Prostate gland (tissue), 2 donors: ENCODE results near the gene NTN5.

Experiments
- POLR2A ChIP-seq: fragments of 450-650 bp; IDR thresholded peaks from one replicate; pipeline ENCODE4 v1.6.1; 2016; ENCODE audit warnings: antibody characterized with exemption, mild to moderate bottlenecking
- TF ChIP-seq, protein P1 (sequence below), 4 experiments: fragments of 200-600 bp in 2 of 4; fragments of 450-650 bp in 2 of 4; sonication (generic) in 2 of 4; IDR thresholded peaks; 1 replicate in 3 of 4; 2 replicates in 1 of 4; pipeline ENCODE4 v1.5.1; 2016 to 2019; ENCODE audit warnings: antibody characterized with exemption in 4 of 4, mild to moderate bottlenecking in 2 of 4, moderate library complexity in 2 of 4

DNA sequence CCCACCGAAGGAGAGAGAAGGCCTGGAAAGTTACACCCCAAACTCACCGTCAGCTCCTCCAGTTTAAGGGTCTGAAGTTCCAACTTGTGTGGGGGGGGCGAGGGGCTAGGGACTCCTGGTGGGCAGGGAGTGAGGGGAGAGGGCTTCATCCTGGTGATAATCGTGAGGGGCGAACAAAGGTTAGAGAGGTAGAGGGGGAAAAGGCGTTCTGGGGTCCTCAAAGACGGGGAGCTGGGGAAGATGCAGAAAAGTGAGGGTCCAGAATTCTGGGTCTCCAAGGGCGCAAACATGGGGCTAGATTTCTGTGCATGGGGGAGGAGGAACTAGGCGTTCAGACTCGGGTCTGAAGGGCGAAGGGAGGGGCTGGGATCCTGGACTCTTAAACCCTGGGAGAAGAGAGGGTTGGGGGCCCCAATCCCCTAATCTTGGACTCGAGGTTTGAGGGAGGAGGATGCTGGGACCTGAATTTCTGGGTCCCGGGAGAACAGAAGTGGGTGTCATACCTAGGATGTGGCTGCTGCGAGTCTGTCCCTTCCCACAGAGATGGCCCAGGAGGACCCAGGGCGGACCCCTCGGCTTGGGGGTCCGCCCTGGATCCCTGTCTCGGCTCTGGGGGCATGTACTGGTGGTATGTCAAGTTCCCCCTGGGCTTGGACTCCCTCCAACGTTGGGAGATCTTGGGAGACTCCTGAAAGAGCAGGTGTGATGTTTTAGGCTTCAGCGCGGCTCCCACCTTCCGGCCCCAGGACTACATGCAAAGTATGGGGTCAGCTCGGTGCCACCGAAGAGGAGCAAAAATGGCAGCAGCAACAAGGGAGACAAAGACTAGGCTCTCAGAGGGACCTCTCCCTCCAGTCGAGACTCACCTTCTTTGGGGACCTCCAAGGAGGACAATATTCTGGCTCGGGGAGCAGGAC, 42.2 kb upstream of the NTN5 start:
- TF ChIP-seq, protein P1, sequence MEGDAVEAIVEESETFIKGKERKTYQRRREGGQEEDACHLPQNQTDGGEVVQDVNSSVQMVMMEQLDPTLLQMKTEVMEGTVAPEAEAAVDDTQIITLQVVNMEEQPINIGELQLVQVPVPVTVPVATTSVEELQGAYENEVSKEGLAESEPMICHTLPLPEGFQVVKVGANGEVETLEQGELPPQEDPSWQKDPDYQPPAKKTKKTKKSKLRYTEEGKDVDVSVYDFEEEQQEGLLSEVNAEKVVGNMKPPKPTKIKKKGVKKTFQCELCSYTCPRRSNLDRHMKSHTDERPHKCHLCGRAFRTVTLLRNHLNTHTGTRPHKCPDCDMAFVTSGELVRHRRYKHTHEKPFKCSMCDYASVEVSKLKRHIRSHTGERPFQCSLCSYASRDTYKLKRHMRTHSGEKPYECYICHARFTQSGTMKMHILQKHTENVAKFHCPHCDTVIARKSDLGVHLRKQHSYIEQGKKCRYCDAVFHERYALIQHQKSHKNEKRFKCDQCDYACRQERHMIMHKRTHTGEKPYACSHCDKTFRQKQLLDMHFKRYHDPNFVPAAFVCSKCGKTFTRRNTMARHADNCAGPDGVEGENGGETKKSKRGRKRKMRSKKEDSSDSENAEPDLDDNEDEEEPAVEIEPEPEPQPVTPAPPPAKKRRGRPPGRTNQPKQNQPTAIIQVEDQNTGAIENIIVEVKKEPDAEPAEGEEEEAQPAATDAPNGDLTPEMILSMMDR (IDR thresholded peaks at IDR 0.05), result no peak
- TF ChIP-seq POLR2A, result no peak
